Neural progenitor cell (in vitro differentiated cells): Measurements from ENCODE around the gene IRAK3. TPM values are rescaled to one million over a fixed set of nuclear protein-coding genes. Genes with fewer than 3 reads are reported as not detected.
A peak's percentile ranks its signal among the peaks of the same experiment; 100 is the strongest.

Experiments used
- DNase-seq: peaks from one replicate; pipeline ENCODE4 v3.0.0-alpha.2; 2016; ENCODE audit warnings: low spot score
- H2AFZ ChIP-seq: fragments of 200-600 bp; sonication (generic); replicated peaks from 2 replicates; pipeline ENCODE4 v1.6.1; 2016; ENCODE audit warnings: antibody characterized with exemption
- H3F3A ChIP-seq: fragments of 200-600 bp; sonication (generic); 2 replicates; pipeline ENCODE4 v1.6.1; 2016; ENCODE audit warnings: antibody characterized with exemption, low read depth
- H3K27ac ChIP-seq: fragments of 200-600 bp; sonication (generic); 2 replicates; pipeline ENCODE4 v1.5.1; 2016; ENCODE audit warnings: mild to moderate bottlenecking
- H3K27me3 ChIP-seq: fragments of 200-600 bp; sonication (generic); 2 replicates; pipeline ENCODE4 v1.6.1; 2016; ENCODE audit warnings: mild to moderate bottlenecking, moderate library complexity
- H3K36me3 ChIP-seq: fragments of 200-600 bp; sonication (generic); 2 replicates; pipeline ENCODE4 v1.5.1; 2016
- H3K4me1 ChIP-seq: fragments of 200-600 bp; sonication (generic); 2 replicates; pipeline ENCODE4 v1.6.1; 2016; ENCODE audit warnings: mixed run types
- H3K4me2 ChIP-seq: fragments of 200-600 bp; sonication (generic); 2 replicates; pipeline ENCODE4 v1.6.1; 2016
- H3K4me3 ChIP-seq: fragments of 200-600 bp; sonication (generic); 2 replicates; pipeline ENCODE4 v1.5.1; 2016
- H3K79me2 ChIP-seq: fragments of 200-600 bp; sonication (generic); 2 replicates; pipeline ENCODE4 v1.6.1; 2016; ENCODE audit warnings: low read depth
- H3K9ac ChIP-seq: fragments of 200-600 bp; sonication (generic); 2 replicates; pipeline ENCODE4 v1.6.1; 2016
- H3K9me3 ChIP-seq: fragments of 200-600 bp; sonication (generic); 2 replicates; pipeline ENCODE4 v1.5.1; 2016; ENCODE audit warnings: low read depth
- H4K20me1 ChIP-seq: fragments of 200-600 bp; sonication (generic); 2 replicates; pipeline ENCODE4 v1.6.1; 2016; ENCODE audit warnings: low read depth
- H3K27ac Mint-ChIP-seq: 3 replicates; pipeline ENCODE4 v1.8.0; 2021; ENCODE audit warnings: mixed read lengths
- H3K27me3 Mint-ChIP-seq: 2 replicates; pipeline ENCODE4 v1.8.0; 2022; ENCODE audit warnings: low read depth, mild to moderate bottlenecking, inconsistent platforms, moderate library complexity, mixed read lengths; ENCODE audit not compliant: insufficient read depth
- H3K36me3 Mint-ChIP-seq: 3 replicates; pipeline ENCODE4 v1.8.0; 2021; ENCODE audit warnings: mixed read lengths
- H3K4me1 Mint-ChIP-seq: 3 replicates; pipeline ENCODE4 v1.8.0; 2021; ENCODE audit warnings: mixed read lengths
- H3K4me3 Mint-ChIP-seq: 3 replicates; pipeline ENCODE4 v1.8.0; 2021; ENCODE audit warnings: mild to moderate bottlenecking, moderate library complexity, mixed read lengths
- H3K9me3 Mint-ChIP-seq: 3 replicates; pipeline ENCODE4 v1.8.0; 2020; ENCODE audit warnings: mixed read lengths
- EZH2 ChIP-seq: fragments of 200-600 bp; sonication (generic); IDR thresholded peaks from 2 replicates; pipeline ENCODE4 v1.6.1; 2017; ENCODE audit warnings: antibody characterized with exemption, mild to moderate bottlenecking, moderate library complexity
- EZH2phosphoT487 ChIP-seq: fragments of 200-600 bp; sonication (generic); IDR thresholded peaks from 2 replicates; pipeline ENCODE4 v1.6.1; 2017; ENCODE audit warnings: antibody characterized with exemption
- total RNA-seq: library from RNA; depleted of rRNA; stranded (reverse); fragments of >200 nt; gene quantifications from 2 replicates; pipeline ENCODE4 v1.2.3, GENCODE V29; 2015; ENCODE audit warnings: low replicate concordance
- TF ChIP-seq, protein P1 (sequence below): fragments of 200-600 bp; sonication (generic); IDR thresholded peaks from 2 replicates; pipeline ENCODE4 v1.5.1; 2017; ENCODE audit warnings: antibody characterized with exemption, mild to moderate bottlenecking

Gene IRAK3
- total RNA-seq, 1 donor from 2014 or later: 3.0 TPM

DNA sequence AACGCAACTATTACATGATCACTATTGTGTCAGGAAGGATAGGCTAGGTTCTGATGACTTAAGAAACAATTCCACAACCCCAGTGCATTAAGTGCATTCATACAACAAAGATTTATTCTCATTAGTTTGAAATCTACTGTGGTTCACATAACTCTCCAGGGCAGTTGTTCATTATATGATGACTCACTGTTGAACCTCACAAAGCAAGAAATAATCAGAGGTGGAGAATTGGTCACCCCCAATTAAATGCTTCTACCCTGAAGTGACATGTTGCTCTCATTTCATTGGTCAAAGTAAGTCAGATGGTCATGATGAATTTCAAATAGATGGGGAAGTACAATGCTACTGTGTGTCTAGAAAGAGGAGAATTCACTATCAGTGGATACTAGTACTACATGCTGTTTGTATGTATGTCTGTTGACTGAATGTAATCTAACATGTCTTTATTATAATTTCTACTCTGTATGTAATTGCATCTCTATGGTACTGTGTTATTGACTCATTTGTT lies 107.2 kb downstream of the IRAK3 start:
- Mint-ChIP-seq H3K27me3 (peaks cover 4% of the 10 kb centered on the region), H3K9me3 (no peaks in the 10 kb centered on the region), H3K4me1 (no peaks in the 10 kb centered on the region), H3K4me3 (no peak overlapping the region), H3K27ac (no peak overlapping the region), H3K36me3 (no peaks in the 10 kb centered on the region)
- Histone ChIP-seq H4K20me1 (no peaks in the 10 kb centered on the region), H3F3A (no peaks in the 10 kb centered on the region), H3K4me1 (no peaks in the 10 kb centered on the region), H3K9me3 (no peaks in the 10 kb centered on the region), H3K4me3 (no peak overlapping the region), H2AFZ (no peak overlapping the region), H3K27me3 (peaks cover 18% of the 10 kb centered on the region), H3K9ac (no peak overlapping the region), H3K79me2 (no peaks in the 10 kb centered on the region), H3K4me2 (no peak overlapping the region), H3K27ac (no peak overlapping the region), H3K36me3 (no peaks in the 10 kb centered on the region)
- DNase-seq: no peak
- TF ChIP-seq, protein P1, sequence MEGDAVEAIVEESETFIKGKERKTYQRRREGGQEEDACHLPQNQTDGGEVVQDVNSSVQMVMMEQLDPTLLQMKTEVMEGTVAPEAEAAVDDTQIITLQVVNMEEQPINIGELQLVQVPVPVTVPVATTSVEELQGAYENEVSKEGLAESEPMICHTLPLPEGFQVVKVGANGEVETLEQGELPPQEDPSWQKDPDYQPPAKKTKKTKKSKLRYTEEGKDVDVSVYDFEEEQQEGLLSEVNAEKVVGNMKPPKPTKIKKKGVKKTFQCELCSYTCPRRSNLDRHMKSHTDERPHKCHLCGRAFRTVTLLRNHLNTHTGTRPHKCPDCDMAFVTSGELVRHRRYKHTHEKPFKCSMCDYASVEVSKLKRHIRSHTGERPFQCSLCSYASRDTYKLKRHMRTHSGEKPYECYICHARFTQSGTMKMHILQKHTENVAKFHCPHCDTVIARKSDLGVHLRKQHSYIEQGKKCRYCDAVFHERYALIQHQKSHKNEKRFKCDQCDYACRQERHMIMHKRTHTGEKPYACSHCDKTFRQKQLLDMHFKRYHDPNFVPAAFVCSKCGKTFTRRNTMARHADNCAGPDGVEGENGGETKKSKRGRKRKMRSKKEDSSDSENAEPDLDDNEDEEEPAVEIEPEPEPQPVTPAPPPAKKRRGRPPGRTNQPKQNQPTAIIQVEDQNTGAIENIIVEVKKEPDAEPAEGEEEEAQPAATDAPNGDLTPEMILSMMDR: no peak
- TF ChIP-seq EZH2phosphoT487 (no peak), EZH2 (no peak)

DNA sequence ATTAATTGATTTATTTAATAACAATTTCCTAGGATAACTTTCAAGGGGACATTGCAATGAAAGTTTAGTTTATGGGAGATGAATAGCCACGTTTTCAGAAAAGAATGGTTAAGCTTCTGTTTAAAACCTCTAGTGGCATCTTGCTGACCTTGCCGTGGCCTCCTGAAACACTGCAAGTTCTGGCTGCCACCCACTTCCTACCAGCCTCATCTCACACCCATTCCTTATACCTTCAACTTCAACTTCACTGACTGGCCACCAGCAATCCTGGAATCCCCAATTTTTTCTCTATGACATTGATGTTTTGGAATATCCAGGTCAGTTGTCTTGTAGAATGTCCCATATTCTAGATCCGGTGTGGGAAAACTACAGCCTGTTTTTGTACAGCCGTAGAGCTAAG lies 108.1 kb downstream of the IRAK3 start:
- no peak overlapping the region for H3K27ac ChIP-seq
- no peak overlapping the region for H3K4me2 ChIP-seq
- Mint-ChIP-seq H3K36me3 (no peaks in the 10 kb centered on the region), H3K9me3 (no peaks in the 10 kb centered on the region), H3K4me1 (peaks cover 2% of the 10 kb centered on the region), H3K4me3 (no peak overlapping the region), H3K27ac (no peak overlapping the region), H3K27me3 (peaks cover 4% of the 10 kb centered on the region)
- H3K79me2 ChIP-seq: no peaks in the 10 kb centered on the region
- H3K4me1 ChIP-seq: no peaks in the 10 kb centered on the region
- H3K9ac ChIP-seq: no peak overlapping the region
- no peak overlapping the region for H2AFZ ChIP-seq
- H4K20me1 ChIP-seq: no peaks in the 10 kb centered on the region
- H3K36me3 ChIP-seq: no peaks in the 10 kb centered on the region
- TF ChIP-seq EZH2phosphoT487: no peak
- no peak for TF ChIP-seq EZH2
- no peaks in the 10 kb centered on the region for H3K9me3 ChIP-seq
- H3F3A ChIP-seq: no peaks in the 10 kb centered on the region
- peaks cover 25% of the 10 kb centered on the region for H3K27me3 ChIP-seq
- no peak overlapping the region for H3K4me3 ChIP-seq
- DNase-seq: no peak

DNA sequence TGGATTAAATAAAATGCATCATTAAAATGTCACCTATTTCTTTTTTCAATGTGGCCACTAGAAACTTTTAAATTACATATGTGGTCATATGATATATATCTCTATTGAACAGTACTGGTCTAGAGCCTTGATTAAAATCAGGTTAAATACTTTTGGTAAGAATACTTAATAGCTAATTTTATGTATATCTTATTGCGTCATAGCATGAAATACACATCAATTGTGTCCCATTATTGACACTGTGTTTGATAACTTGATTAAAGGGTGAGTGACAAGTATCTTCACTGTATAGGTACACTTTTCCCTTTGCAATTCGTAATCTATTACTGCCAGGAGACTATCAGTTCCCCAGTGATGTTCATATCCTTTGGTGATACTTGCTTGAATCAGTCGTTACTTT lies 108.9 kb downstream of the IRAK3 start:
- H3K79me2 ChIP-seq: no peaks in the 10 kb centered on the region
- no peak for TF ChIP-seq EZH2phosphoT487
- no peak for TF ChIP-seq EZH2
- TF ChIP-seq, protein P1: no peak
- Mint-ChIP-seq H3K27ac (no peak overlapping the region), H3K27me3 (peaks cover 4% of the 10 kb centered on the region), H3K4me3 (no peak overlapping the region), H3K4me1 (peaks cover 4% of the 10 kb centered on the region), H3K9me3 (no peaks in the 10 kb centered on the region), H3K36me3 (no peaks in the 10 kb centered on the region)
- H3K27ac ChIP-seq: no peak overlapping the region
- no peak overlapping the region for H2AFZ ChIP-seq
- H3K9me3 ChIP-seq: no peaks in the 10 kb centered on the region
- H3K4me2 ChIP-seq: no peak overlapping the region
- H3K4me1 ChIP-seq: no peaks in the 10 kb centered on the region
- no peak overlapping the region for H3K4me3 ChIP-seq
- no peak for DNase-seq
- H3K9ac ChIP-seq: no peak overlapping the region
- no peaks in the 10 kb centered on the region for H3F3A ChIP-seq
- H3K27me3 ChIP-seq: peaks cover 25% of the 10 kb centered on the region
- no peaks in the 10 kb centered on the region for H3K36me3 ChIP-seq
- no peaks in the 10 kb centered on the region for H4K20me1 ChIP-seq

GRCh38 chr12:66301944-66302826 lies 113.2 kb downstream of the IRAK3 start, which contains the start of gene HELB:
HELB (plus strand) TSS chr12:66302493; CDS start chr12:66302604, 111 bp downstream.
- TF ChIP-seq EZH2 (no peak), EZH2phosphoT487 (no peak)
- TF ChIP-seq, protein P1: no peak
- H3K4me1 Mint-ChIP-seq: peaks cover 15% of the 10 kb centered on the region
- Histone ChIP-seq H2AFZ (peak within 1 kb of the TSS; percentile 87), H3K27ac (no peak within 1 kb of the TSS), H3K4me3 (peak within 1 kb of the TSS; percentile 64), H3K9me3 (no peaks in the 10 kb centered on the region), H3K4me1 (no peaks in the 10 kb centered on the region), H3F3A (no peaks in the 10 kb centered on the region), H3K36me3 (no peaks in the 10 kb centered on the region), H3K4me2 (peak within 1 kb of the TSS; percentile 82), H3K79me2 (no peaks in the 10 kb centered on the region), H3K27me3 (peaks cover 25% of the 10 kb centered on the region), H4K20me1 (no peaks in the 10 kb centered on the region), H3K9ac (no peak within 1 kb of the TSS)
- H3K27ac Mint-ChIP-seq: peak within 1 kb of the TSS; percentile 58
- H3K27me3 Mint-ChIP-seq: peaks cover 4% of the 10 kb centered on the region
- no peaks in the 10 kb centered on the region for H3K36me3 Mint-ChIP-seq
- H3K4me3 Mint-ChIP-seq: peak within 1 kb of the TSS; percentile 98
- no peaks in the 10 kb centered on the region for H3K9me3 Mint-ChIP-seq
- DNase-seq: peak; percentile 99
